Measurements from ENCODE around the gene AGBL4. TPM values are rescaled to one million over a fixed set of nuclear protein-coding genes. Genes with fewer than 3 reads are reported as not detected.

Gene AGBL4
- total RNA-seq, 2 experiments from 2014 or later, result not detected

DNA sequence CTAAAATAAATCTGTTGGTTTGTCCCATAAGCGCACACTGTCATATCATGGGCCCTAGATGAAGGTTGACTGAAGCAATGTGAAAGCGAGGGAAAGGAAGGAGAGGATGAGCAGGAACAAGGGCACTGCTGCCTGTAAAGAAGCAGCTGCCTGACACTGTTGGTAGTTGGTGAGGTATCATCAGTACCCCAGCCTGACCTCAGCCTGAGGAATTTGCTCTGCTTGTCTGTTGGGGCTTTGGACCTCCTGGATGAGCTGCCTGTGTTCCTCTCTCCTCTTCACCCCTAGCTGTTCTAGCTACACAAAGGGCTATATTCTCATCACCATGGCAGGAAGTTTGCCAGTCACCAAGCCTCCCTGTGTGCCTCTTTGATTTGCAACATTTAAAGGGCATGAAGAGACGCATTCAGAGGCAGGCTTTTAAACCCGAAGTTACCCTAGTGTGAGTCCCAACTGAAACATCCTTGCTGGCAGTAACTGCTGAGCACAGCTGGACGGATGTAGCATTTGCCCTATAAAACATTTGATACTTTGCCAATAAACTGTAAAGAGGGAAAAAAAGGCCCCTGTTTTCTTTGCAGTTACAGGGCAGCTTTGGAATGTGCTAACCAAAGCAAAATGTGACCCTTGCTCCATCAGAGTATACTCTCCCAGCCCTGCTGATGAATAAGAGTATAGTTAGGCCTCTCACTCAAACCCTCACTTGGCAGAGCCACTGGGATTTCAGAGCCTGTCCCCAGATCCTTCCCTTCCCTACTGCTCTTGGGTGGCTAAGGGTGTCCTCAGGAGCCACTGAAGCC lies 1529.6 kb downstream of the AGBL4 start:
- no peak overlapping the region for H3K4me3 Mint-ChIP-seq

GRCh38 chr1:48493041-48493440 lies 1530.7 kb downstream of the AGBL4 start:
- no peak overlapping the region for H3K27ac Mint-ChIP-seq
- no peaks in the 10 kb centered on the region for H3K36me3 Mint-ChIP-seq (ENCODE audit: low read depth)
- H3K4me3 Mint-ChIP-seq, result no peak overlapping the region
- H3K9me3 Mint-ChIP-seq, result no peaks in the 10 kb centered on the region
- intact Hi-C loops (cut with micrococcal nuclease), result no loop called here
- no peak for DNase-seq
- H3K4me1 Mint-ChIP-seq (ENCODE audit: low read depth), result no peaks in the 10 kb centered on the region
- CTCF ChIA-PET, result no interaction called here
- peaks cover 6% of the 10 kb centered on the region for H3K27me3 Mint-ChIP-seq (ENCODE audit: low read depth)

More for the DNA sequence above, 1529.6 kb downstream of the AGBL4 start:
- Mint-ChIP-seq H3K9me3 (no peaks in the 10 kb centered on the region), H3K27ac (no peak overlapping the region), H3K4me1 (ENCODE audit: low read depth) (peaks cover 5% of the 10 kb centered on the region), H3K36me3 (ENCODE audit: low read depth) (no peaks in the 10 kb centered on the region), H3K27me3 (ENCODE audit: low read depth) (peaks cover 7% of the 10 kb centered on the region)
- no peak for DNase-seq
- intact Hi-C loops (cut with micrococcal nuclease), result no loop called here
- CTCF ChIA-PET, result no interaction called here

DNA sequence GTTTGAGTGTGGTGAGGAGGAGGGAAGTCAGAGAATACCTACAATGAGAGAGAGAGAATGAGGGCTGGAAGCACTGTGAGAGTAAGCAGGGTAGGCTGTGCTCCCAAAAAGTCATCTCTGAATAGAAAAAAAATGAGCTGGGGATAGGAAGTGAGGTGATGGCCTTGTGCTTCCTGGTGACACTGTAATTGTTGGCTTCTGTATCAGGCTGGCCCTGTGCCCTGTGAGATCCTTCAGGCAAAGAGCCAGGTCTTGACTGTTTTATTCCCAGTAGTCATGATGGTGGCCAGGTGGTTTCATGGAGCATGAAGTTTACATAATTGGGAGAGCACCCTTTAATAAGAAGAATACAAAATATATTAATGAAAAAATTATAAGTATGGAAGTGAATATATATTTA lies 1531.4 kb downstream of the AGBL4 start:
- Mint-ChIP-seq H3K36me3 (ENCODE audit: low read depth) (no peaks in the 10 kb centered on the region), H3K27ac (no peak overlapping the region), H3K27me3 (ENCODE audit: low read depth) (peaks cover 6% of the 10 kb centered on the region), H3K4me3 (no peak overlapping the region), H3K9me3 (no peaks in the 10 kb centered on the region), H3K4me1 (ENCODE audit: low read depth) (no peaks in the 10 kb centered on the region)
- intact Hi-C loops (cut with micrococcal nuclease), result no loop called here
- DNase-seq, result no peak
- CTCF ChIA-PET, result no interaction called here

DNA sequence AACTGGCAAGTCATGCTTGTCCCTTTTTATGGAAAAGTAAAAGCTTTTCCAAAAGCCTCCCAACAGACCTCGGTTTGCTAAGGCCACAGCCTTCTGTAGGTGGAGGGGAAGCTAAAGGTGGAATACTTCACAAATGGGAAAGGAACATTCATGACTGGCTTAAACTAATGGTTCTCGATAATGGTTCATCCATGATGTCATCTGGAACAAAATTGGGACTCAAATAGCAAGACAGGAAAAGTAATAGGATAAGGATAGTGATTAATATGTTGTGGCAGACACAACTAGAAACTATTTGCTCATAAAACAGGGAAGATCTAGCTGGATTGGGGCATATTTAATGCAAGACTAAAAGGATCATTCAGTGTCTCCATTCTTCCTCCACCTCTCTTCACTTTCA lies 1535.0 kb downstream of the AGBL4 start:
- Mint-ChIP-seq H3K36me3 (ENCODE audit: low read depth) (no peaks in the 10 kb centered on the region), H3K9me3 (no peaks in the 10 kb centered on the region), H3K4me1 (ENCODE audit: low read depth) (no peaks in the 10 kb centered on the region), H3K27me3 (ENCODE audit: low read depth) (peaks cover 6% of the 10 kb centered on the region), H3K27ac (no peak overlapping the region), H3K4me3 (no peak overlapping the region)
- DNase-seq, result no peak
- CTCF ChIA-PET, result no interaction called here
- intact Hi-C loops (cut with micrococcal nuclease), result no loop called here

Other genes with a start within 250 kb of the AGBL4 start
- gene ELAVL4, start 85.0 kb upstream of the AGBL4 start, total RNA-seq, result not detected

Measured in activated naive CD4-positive, alpha-beta T cell treated with anti-CD3 and anti-CD28 coated beads for 36 hours (primary cell).